ENCODE results near the gene ZNF549. TPM values are rescaled to one million over a fixed set of nuclear protein-coding genes. Genes with fewer than 3 reads are reported as not detected.

Gene ZNF549
- total RNA-seq, 1 experiment from 2014 or later, result 11.6 TPM

- H3K23me2 ChIP-seq (ENCODE audit: insufficient read length, low read depth, low read length, poor library complexity, severe bottlenecking), result peaks cover 10% of the 10 kb centered on the region
- H3K14ac ChIP-seq (ENCODE audit: insufficient read depth, low read length), result no peak overlapping the region
- H3K9me3 Mint-ChIP-seq, result peaks cover 80 to 81% of the 10 kb centered on the region in 2 experiments
- H2BK5ac ChIP-seq (ENCODE audit: insufficient read length, low read length), result no peak overlapping the region
- peaks cover 6% of the 10 kb centered on the region for H3K4me1 ChIP-seq (ENCODE audit: insufficient read depth, low read length)
- no peak overlapping the region for H3K9ac ChIP-seq (ENCODE audit: extremely low read depth, insufficient read length, low read length)
- no peak overlapping the region for H2AFZ ChIP-seq (ENCODE audit: low read length)
- no peak overlapping the region for H3K18ac ChIP-seq (ENCODE audit: insufficient read length, low read depth, low read length)
- no peak overlapping the region for H4K5ac ChIP-seq (ENCODE audit: insufficient read length, low read depth, low read length)
- no peak for DNase-seq
- H2BK15ac ChIP-seq (ENCODE audit: low read depth, low read length), result no peak overlapping the region
- H2BK12ac ChIP-seq (ENCODE audit: insufficient read length, low read depth, low read length), result no peak overlapping the region
- no peak overlapping the region for H3T11ph ChIP-seq (ENCODE audit: low read length)
- H4K20me1 ChIP-seq (ENCODE audit: control insufficient read depth, insufficient read depth, insufficient read length), result no peaks in the 10 kb centered on the region
- H3K79me1 ChIP-seq (ENCODE audit: insufficient read depth, low read depth, low read length, poor library complexity, severe bottlenecking), result no peaks in the 10 kb centered on the region
- H2AK5ac ChIP-seq (ENCODE audit: insufficient read length, low read length), result no peak overlapping the region
- no peak overlapping the region for H2BK20ac ChIP-seq (ENCODE audit: low read depth, low read length, poor library complexity, severe bottlenecking)
- H4K91ac ChIP-seq (ENCODE audit: insufficient read length, low read depth, low read length), result no peak overlapping the region
- no peak overlapping the region for H2BK120ac ChIP-seq (ENCODE audit: low read depth, low read length, poor library complexity, severe bottlenecking)
- H3K27me3 ChIP-seq (ENCODE audit: insufficient read depth, low read length), result no peaks in the 10 kb centered on the region
- no peak overlapping the region for H3K27ac Mint-ChIP-seq
- no peak overlapping the region for H3K56ac ChIP-seq (ENCODE audit: insufficient read length, low read depth, low read length)
- H3K36me3 Mint-ChIP-seq (ENCODE audit: insufficient read depth in 1 of 3, low read depth in 3 of 3), result peaks cover 65 to 72% (median 65%) of the 10 kb centered on the region in 3 experiments
- H3K27ac ChIP-seq (ENCODE audit: insufficient read length, low read depth, low read length), result no peak overlapping the region
- peak overlapping the region in 1 of 2 experiments; percentile 22; a peak in 1 of 5 replicates for H3K4me3 Mint-ChIP-seq
- H3K4me1 Mint-ChIP-seq, result peaks cover 8 to 11% of the 10 kb centered on the region in 2 experiments; a peak in 3 of 4 replicates
- H3K4me2 ChIP-seq (ENCODE audit: insufficient read depth, insufficient read length, low read length), result no peak overlapping the region
- peaks cover 9% of the 10 kb centered on the region; the same call in 1 of the 2 replicates for H3K79me2 ChIP-seq (ENCODE audit: insufficient read depth, low read length)
- H3K23ac ChIP-seq (ENCODE audit: insufficient read length, low read depth, low read length), result no peak overlapping the region
- H3K9me3 ChIP-seq (ENCODE audit: control insufficient read depth, low read depth, low read length), result peaks cover 58% of the 10 kb centered on the region
- no peak for TF ChIP-seq CTCF (conservative IDR thresholded peaks at IDR 0.05)
- peaks cover 10% of the 10 kb centered on the region for H3K27me3 Mint-ChIP-seq (ENCODE audit: low read depth)
- no peak overlapping the region for H3K4ac ChIP-seq (ENCODE audit: low read depth, low read length)
- H4K8ac ChIP-seq (replicated peaks; ENCODE audit: insufficient read length, low read depth, low read length), result no peak overlapping the region
Measured at GRCh38 chr19:57576661-57577060, 49.5 kb downstream of the ZNF549 start.

Measured in H9 (cell line).